Natural killer cell (primary cell): Measurements from ENCODE around the gene CYP27A1. TPM values are rescaled to one million over a fixed set of nuclear protein-coding genes. Genes with fewer than 3 reads are reported as not detected.

ENCODE experiments used
- ATAC-seq, 3 donors: fragments of 150-1000 bp in 2 of 3; fragments of 200-7000 bp in 1 of 3; cut with Tn5 transposase; 1 replicate in 1 of 3; 2 replicates in 2 of 3; pipeline ENCODE4 v1.10.0; 2021; ENCODE audit warnings: mild to moderate bottlenecking in 2 of 3, moderate library complexity in 2 of 3
- DNase-seq, 2 donors: peaks; one replicate each; pipeline versions ENCODE4 v3.0.0 to v3.0.0-alpha.2; 2013 to 2021; ENCODE audit warnings: mixed read lengths in 1 of 2
- H3K27ac ChIP-seq: one replicate; pipeline ENCODE4 v1.5.1; 2013; ENCODE audit warnings: mild to moderate bottlenecking, low read length
- H3K27me3 ChIP-seq: one replicate; pipeline ENCODE4 v1.6.1; 2013; ENCODE audit warnings: low read length; ENCODE audit not compliant: control insufficient read depth, insufficient read depth
- H3K36me3 ChIP-seq: one replicate; pipeline ENCODE4 v1.6.1; 2013; ENCODE audit warnings: low read length; ENCODE audit not compliant: control insufficient read depth, insufficient read depth
- H3K4me1 ChIP-seq: one replicate; pipeline ENCODE4 v1.6.1; 2013; ENCODE audit warnings: low read length; ENCODE audit not compliant: control insufficient read depth, insufficient read depth
- H3K4me3 ChIP-seq: one replicate; pipeline ENCODE4 v1.5.1; 2013; ENCODE audit warnings: low read length
- H3K9me3 ChIP-seq: one replicate; pipeline ENCODE4 v1.6.1; 2013; ENCODE audit warnings: low read length; ENCODE audit not compliant: control insufficient read depth, insufficient read depth
- H3K27ac Mint-ChIP-seq, 2 donors: one replicate each; pipeline ENCODE4 v1.8.0; 2022; ENCODE audit warnings: mild to moderate bottlenecking in 2 of 2, mixed read lengths in 2 of 2, moderate library complexity in 1 of 2
- H3K27me3 Mint-ChIP-seq, 2 donors: one replicate each; pipeline ENCODE4 v1.8.0; 2022; ENCODE audit warnings: low read depth in 2 of 2, mixed read lengths in 2 of 2
- H3K36me3 Mint-ChIP-seq: one replicate; pipeline ENCODE4 v1.8.0; 2022; ENCODE audit warnings: mixed read lengths
- H3K4me1 Mint-ChIP-seq, 2 donors: one replicate each; pipeline ENCODE4 v1.8.0; 2022; ENCODE audit warnings: mixed read lengths in 2 of 2
- H3K4me3 Mint-ChIP-seq: one replicate; pipeline ENCODE4 v1.8.0; 2022; ENCODE audit warnings: mild to moderate bottlenecking, moderate library complexity, mixed read lengths
- H3K9me3 Mint-ChIP-seq, 2 donors: one replicate each; pipeline ENCODE4 v1.8.0; 2022; ENCODE audit warnings: mixed read lengths in 2 of 2
- CTCF ChIP-seq: fragments of 200-600 bp; IDR thresholded peaks from one replicate; pipeline ENCODE4 v1.8.0; 2022; ENCODE audit warnings: antibody characterized with exemption
- WGBS: methylation state at CpG from one replicate; pipeline ENCODE4 v1.1.7; 2013; ENCODE audit warnings: missing lambda C conversion rate; ENCODE audit not compliant: insufficient coverage; 5-methylcytosine and 5-hydroxymethylcytosine counted together
- intact Hi-C: fragments of 100-400 bp; cut with micrococcal nuclease; formaldehyde crosslinking; loops from one replicate; pipeline ENCODE4 v1.14.2; 2022
- total RNA-seq, 4 donors: library from RNA; stranded (reverse); fragments of 120-200 nt in 1 of 4; gene quantifications; one replicate each; pipeline versions ENCODE4 v1.2.3 to v1.2.4, GENCODE V29; 2013 to 2022

The CYP27A1 gene
- total RNA-seq, 3 donors from 2014 or later (not counting 1 experiment from before 2014, with no cell fraction given), result 0.61 to 1.6 TPM; not detected in 1

- intact Hi-C loops, result no loop called here
- H3K27ac ChIP-seq, result no peak overlapping the region
- TF ChIP-seq CTCF, result no peak
- H3K36me3 ChIP-seq, result peaks cover 20% of the 10 kb centered on the region
- H3K27ac Mint-ChIP-seq, result peak overlapping the region; percentile 20 to 63
- no peaks in the 10 kb centered on the region for H3K9me3 ChIP-seq
- H3K4me1 Mint-ChIP-seq, result peaks cover 16 to 17% of the 10 kb centered on the region in 2 donors
- ATAC-seq, result no peak
- no peaks in the 10 kb centered on the region for H3K36me3 Mint-ChIP-seq
- WGBS, result 97% methylated on average over 8 of the region's 8 CpGs
- DNase-seq, result no peak
- H3K27me3 Mint-ChIP-seq, result no peaks in the 10 kb centered on the region
- no peak overlapping the region for H3K4me3 ChIP-seq
- H3K27me3 ChIP-seq, result no peaks in the 10 kb centered on the region
- H3K4me3 Mint-ChIP-seq, result no peak overlapping the region
- no peaks in the 10 kb centered on the region for H3K9me3 Mint-ChIP-seq
- H3K4me1 ChIP-seq, result peaks cover 6% of the 10 kb centered on the region
Observed at GRCh38 chr2:218734190-218734975, 47.6 kb upstream of the CYP27A1 start.

GRCh38 chr2:218736531-218736930 lies 45.4 kb upstream of the CYP27A1 start:
- no peak overlapping the region for H3K4me3 Mint-ChIP-seq
- H3K4me3 ChIP-seq, result no peak overlapping the region
- no peaks in the 10 kb centered on the region for H3K27me3 ChIP-seq
- peaks cover 6% of the 10 kb centered on the region for H3K4me1 ChIP-seq
- H3K9me3 ChIP-seq, result no peaks in the 10 kb centered on the region
- peaks cover 16 to 17% of the 10 kb centered on the region in 2 donors for H3K4me1 Mint-ChIP-seq
- no peak for TF ChIP-seq CTCF
- ATAC-seq (no peak), DNase-seq (no peak)
- no peak overlapping the region for H3K27ac Mint-ChIP-seq
- no peaks in the 10 kb centered on the region for H3K27me3 Mint-ChIP-seq
- 92% methylated on average over 2 of the region's 2 CpGs for WGBS
- H3K36me3 Mint-ChIP-seq, result no peaks in the 10 kb centered on the region
- no peak overlapping the region for H3K27ac ChIP-seq
- no peaks in the 10 kb centered on the region for H3K9me3 Mint-ChIP-seq
- peaks cover 34% of the 10 kb centered on the region for H3K36me3 ChIP-seq
- intact Hi-C loops, result no loop called here

GRCh38 chr2:218743068-218743467 lies 38.9 kb upstream of the CYP27A1 start:
- Mint-ChIP-seq H3K4me1 (peaks cover 0 to 6% of the 10 kb centered on the region in 2 donors), H3K36me3 (no peaks in the 10 kb centered on the region), H3K27me3 (no peaks in the 10 kb centered on the region), H3K27ac (no peak overlapping the region), H3K4me3 (no peak overlapping the region), H3K9me3 (no peaks in the 10 kb centered on the region)
- TF ChIP-seq CTCF, result no peak
- peaks cover 52% of the 10 kb centered on the region for H3K36me3 ChIP-seq
- H3K9me3 ChIP-seq, result no peaks in the 10 kb centered on the region
- ATAC-seq (no peak), DNase-seq (no peak)
- peaks cover 5% of the 10 kb centered on the region for H3K4me1 ChIP-seq
- H3K27ac ChIP-seq, result no peak overlapping the region
- intact Hi-C loops, result no loop called here
- H3K4me3 ChIP-seq, result no peak overlapping the region
- no peaks in the 10 kb centered on the region for H3K27me3 ChIP-seq
- 81% methylated on average over 6 of the region's 6 CpGs for WGBS
